Activated gamma-delta T cell treated with Interleukin-2 at 50 U/mL for 16 hours (primary cell): ENCODE measurements around the gene FAM221B.

Experiments used
- DNase-seq: peaks from one replicate; pipeline ENCODE4 v3.0.0-alpha.2; 2020

FAM221B gene

GRCh38 chr9:35828716-35829083 is at the start of gene FAM221B:
FAM221B (minus strand) TSS chr9:35828732; CDS start chr9:35826161, 2,571 bp downstream.
- DNase-seq: peak; percentile 17

DNA sequence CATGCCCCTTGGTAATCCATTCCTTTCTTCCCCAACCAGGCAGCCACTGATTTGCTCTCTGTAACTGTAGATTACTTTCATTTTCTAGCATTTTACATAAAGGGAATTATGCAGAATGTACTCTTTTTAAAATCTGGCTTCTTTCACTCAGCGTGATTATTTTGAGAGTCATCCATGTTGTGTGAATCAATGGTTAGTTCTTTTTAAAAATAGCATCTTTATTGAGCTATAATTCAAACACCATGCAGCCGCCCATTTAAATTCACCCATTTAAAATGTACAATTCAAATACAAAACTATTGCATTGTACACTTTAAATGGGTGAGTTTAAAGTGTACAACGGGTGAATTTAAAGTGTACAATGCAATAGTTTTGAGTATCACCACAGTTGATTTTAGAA is 44.0 kb upstream of the FAM221B start:
- DNase-seq: no peak

GRCh38 chr9:35871545-35871944 is 43.0 kb upstream of the FAM221B start:
- no peak for DNase-seq

- DNase-seq: no peak
Observed at GRCh38 chr9:35870351-35870923, 41.9 kb upstream of the FAM221B start, which contains the start of gene OR13J1. OR13J1 (minus strand) TSS chr9:35870401; CDS start chr9:35870401, 0 bp downstream.

DNA sequence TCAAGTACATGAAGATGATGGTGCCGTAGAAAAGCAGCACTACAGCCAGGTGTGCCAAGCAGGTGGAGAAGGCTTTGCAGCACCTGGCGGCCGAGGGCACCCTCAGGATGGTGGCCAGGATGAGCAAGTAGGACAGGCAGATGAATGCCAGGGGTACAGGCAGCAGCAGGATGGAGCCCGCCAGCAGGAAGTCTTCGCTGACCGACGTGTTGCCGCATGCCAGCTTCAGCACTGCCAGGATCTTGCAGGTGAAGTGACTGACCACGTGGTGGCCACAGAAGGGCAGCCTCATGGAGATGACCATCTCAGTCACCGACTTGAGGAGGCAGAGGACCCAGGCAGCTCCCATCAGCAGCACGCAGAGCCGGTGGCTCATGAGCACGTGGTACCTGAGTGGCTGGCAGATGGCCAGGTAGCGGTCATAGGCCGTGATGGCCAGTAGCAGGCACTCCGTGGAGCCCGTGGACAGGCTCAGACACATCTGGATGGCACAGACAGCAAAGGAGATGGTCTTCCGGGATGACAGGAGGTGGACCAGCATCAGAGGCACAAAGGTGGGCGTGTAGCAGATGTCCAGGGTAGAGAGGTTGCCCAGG is 41.2 kb upstream of the FAM221B start:
- no peak for DNase-seq

DNA sequence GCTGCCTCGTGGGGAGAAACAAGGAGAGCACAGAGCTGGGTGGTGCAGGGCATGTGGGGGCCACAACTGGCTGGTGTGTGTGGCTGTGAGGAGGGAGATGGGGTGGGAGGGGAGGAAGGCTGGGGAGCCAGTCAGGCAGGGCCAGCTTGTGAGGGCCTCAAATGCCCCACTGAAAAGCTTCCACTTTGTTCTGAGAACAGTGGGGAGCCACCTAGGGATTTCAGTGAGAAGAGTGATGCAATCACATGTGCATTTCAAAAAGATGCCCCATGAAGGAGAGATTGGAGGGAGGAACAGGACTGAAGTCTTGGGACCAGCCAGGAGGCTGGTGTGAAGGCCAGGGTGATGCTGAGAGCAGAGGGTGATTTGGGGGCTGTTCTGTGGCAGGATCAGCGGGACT is 40.4 kb upstream of the FAM221B start:
- DNase-seq: no peak

GRCh38 chr9:35867538-35867937 is 39.0 kb upstream of the FAM221B start:
- DNase-seq: no peak

DNA sequence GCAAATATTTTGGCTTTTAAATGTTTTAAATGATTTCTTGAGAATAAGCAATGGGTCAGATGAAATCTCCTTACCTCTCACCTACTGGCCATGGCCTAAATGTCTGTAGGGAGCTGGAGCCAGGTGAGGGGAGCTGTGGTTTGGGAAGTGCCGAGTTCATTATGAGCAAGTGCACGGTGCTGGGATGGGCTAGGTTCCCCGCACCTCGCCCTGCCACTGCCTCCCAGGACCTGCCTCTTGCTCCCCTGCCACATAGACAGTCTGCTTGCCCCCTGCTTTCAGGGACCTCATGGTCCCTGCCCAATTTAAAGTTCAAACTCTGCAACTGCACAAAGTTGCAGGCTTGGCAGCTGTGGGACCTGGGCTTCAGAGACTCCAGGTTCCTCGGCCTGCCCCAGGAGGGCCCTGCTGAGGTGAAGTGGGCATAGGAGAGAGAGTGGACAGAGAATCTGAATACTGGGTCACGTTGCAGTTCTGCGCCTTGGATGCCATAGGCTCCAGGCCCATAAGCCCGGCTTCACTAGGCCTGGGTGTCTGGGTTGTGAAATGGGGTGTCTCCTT is 36.2 kb upstream of the FAM221B start:
- DNase-seq: no peak

GRCh38 chr9:35863583-35863982 is 35.1 kb upstream of the FAM221B start:
- no peak for DNase-seq

GRCh38 chr9:35862328-35862727 is 33.8 kb upstream of the FAM221B start:
- no peak for DNase-seq

- DNase-seq: no peak
Observed at GRCh38 chr9:35861161-35861897, 32.8 kb upstream of the FAM221B start.

DNA sequence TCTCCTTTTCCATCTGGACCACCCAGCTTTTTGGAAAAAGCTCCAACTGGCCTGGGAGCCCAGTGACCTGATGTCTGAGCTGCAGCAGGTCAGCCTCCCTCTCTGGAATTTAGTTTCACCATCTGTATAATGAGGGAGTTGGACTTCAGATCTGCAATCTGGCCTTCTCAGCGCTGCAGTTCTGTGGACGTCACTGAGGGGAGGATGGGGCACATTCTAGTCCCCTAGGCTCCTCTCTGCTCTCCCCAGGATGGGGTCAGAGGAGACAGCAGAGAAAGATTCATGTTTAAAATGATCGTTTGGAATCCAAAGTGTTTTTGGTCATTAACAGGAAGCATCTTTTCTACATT is 31.4 kb upstream of the FAM221B start:
- no peak for DNase-seq

- DNase-seq: no peak
Observed at GRCh38 chr9:35859310-35859989, 30.9 kb upstream of the FAM221B start.

- DNase-seq: no peak
Observed at GRCh38 chr9:35858458-35858857, 29.9 kb upstream of the FAM221B start.

GRCh38 chr9:35856882-35857281 is 28.4 kb upstream of the FAM221B start:
- no peak for DNase-seq

DNA sequence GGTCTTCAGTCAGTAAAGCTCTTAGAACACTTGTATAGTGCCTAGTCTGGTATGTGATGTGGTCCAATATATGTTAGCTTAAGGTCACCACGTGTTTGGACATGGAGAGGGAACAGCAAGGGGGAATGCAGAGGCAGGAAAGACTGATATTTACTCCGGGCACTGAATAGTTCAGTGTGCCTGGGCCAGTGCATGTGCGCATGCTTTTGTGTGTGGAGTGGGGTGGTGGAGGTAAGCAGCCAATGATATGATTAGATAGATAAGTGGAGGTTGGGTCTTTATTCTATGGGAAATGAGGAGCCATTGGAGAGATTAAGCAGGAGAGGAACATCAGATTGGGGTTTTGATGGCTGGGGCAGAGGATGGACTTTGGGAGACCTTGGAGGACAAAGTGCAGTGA is 27.7 kb upstream of the FAM221B start:
- no peak for DNase-seq

DNA sequence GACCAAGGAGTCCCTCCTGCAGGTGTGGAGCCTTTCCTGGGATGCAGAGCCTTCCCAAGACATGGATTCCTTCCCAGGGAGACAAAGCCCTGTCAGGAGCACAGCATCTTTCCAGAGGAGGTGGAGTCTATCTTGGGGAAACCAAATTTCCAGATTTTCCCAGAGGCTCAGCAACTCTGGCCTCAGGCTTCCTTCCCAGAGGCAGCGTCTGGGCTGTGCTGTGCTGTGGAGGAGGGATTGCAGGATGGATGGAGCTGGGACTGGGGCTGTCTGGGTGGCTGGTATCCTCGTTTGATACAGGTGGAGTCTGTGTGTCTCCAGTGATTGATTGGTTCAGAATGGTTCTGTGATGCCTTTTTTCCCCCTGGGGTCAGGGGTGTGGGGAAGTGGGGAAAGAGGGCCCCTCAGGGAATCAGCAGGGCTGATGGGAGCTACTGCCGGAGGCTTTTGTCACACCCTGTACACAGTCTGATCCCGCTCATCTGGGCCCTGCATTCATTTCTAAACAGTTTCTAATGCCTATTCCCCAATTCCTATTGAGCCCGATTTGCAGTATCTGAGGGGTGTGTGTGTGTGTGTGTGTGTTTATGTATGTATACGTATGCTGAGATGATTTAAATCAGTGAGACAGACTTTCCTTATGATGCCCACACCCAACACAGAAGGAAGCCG is 25.7 kb upstream of the FAM221B start:
- DNase-seq: no peak

GRCh38 chr9:35852876-35853865 is 24.6 kb upstream of the FAM221B start:
- no peak for DNase-seq

DNA sequence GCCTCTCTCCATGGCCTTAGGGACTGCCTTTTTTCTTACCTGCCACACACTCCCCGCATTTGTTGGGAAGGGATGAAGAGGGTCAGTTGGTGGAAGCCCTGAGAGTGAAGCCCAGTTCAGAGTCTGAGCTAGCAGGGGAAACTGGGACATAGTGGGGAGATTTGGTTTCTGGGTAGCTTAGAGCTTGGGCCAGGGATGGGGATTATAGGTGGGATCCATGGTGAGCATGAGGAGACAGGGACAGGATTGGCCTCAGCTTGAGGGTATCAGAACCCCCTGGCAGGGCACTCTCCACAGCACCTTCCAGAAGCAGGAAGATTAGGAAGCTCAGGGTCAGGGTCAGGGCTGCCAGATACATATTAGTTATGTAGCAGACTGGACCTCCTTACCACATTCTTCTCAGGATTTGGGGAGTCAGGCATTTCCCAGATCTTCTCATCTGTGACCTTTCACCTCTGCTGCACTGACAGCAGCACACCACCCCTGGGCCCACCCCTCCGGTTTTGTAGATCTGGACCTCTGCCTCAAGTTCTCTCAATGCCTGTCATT is 23.8 kb upstream of the FAM221B start:
- DNase-seq: no peak

GRCh38 chr9:35847792-35848572 is 19.4 kb upstream of the FAM221B start:
- DNase-seq: no peak
